ENCODE data around the gene HOXA3.

The HOXA3 gene

GRCh38 chr7:27154369-27154768, 2.0 kb upstream of the HOXA3 start:
- no peak for DNase-seq

- DNase-seq, result no peak
Measured at GRCh38 chr7:27153526-27153925, 1.1 kb upstream of the HOXA3 start.

GRCh38 chr7:27152816-27153442, 546 bp upstream of the HOXA3 start:
- no peak for DNase-seq

GRCh38 chr7:27151341-27151930, 947 bp downstream of the HOXA3 start:
- no peak for DNase-seq

- DNase-seq, result peak; percentile 77
Measured at GRCh38 chr7:27150568-27151340, 1.6 kb downstream of the HOXA3 start.

GRCh38 chr7:27149842-27150567, 2.4 kb downstream of the HOXA3 start:
- no peak for DNase-seq

GRCh38 chr7:27148756-27149641, 3.4 kb downstream of the HOXA3 start:
- DNase-seq, result no peak

- no peak for DNase-seq
Measured at GRCh38 chr7:27148031-27148755, 4.2 kb downstream of the HOXA3 start.

- no peak for DNase-seq
Measured at GRCh38 chr7:27147199-27148030, 5.0 kb downstream of the HOXA3 start, which contains the start of gene HOXA6. Gene HOXA6, minus strand, starts transcription at chr7:27147774. Its CDS starts 25 bp downstream, at chr7:27147749.

- DNase-seq, result no peak
Measured at GRCh38 chr7:27146491-27147198, 5.7 kb downstream of the HOXA3 start.

GRCh38 chr7:27145914-27146412, 6.4 kb downstream of the HOXA3 start:
- no peak for DNase-seq

- DNase-seq, result no peak
Measured at GRCh38 chr7:27145165-27145913, 7.0 kb downstream of the HOXA3 start.

GRCh38 chr7:27144781-27145164, 7.6 kb downstream of the HOXA3 start:
- DNase-seq, result no peak

- DNase-seq, result no peak
Measured at GRCh38 chr7:27143950-27144780, 8.2 kb downstream of the HOXA3 start.

GRCh38 chr7:27143023-27143949, 9.1 kb downstream of the HOXA3 start, which contains the start of gene HOXA5:
Gene HOXA5, minus strand, starts transcription at chr7:27143681. Its CDS starts 74 bp downstream, at chr7:27143607.
- DNase-seq, result peak; percentile 66

- DNase-seq, result no peak
Measured at GRCh38 chr7:27142580-27143022, 9.8 kb downstream of the HOXA3 start.

Measured in NCI-H2227 treated with DMSO at 0.1 percent for 48 hours (cell line).